A549 treated with Mapracorat at 1 μM for 4 hours (cell line): Measurements from ENCODE around the gene IL10RA. TPM values are rescaled to one million over a fixed set of nuclear protein-coding genes. Genes with fewer than 3 reads are reported as not detected.

Experiments
- total RNA-seq: library from RNA; stranded (reverse); fragments of 200-300 nt; extraction: Qiagen RNA extraction; gene quantifications from 5 replicates; pipeline ENCODE4 v1.2.3, GENCODE V29; 2022

Gene IL10RA
- 0.06 to 0.21 TPM (median 0.06 TPM) in 3 of 5 replicates, not detected in the others for total RNA-seq

GRCh38 chr11:117985953-117986887 is at the start of gene IL10RA:
Gene IL10RA (plus strand): TSS chr11:117986394. CDS start chr11:117986468, 74 bp downstream.

Other genes starting within 250 kb of the IL10RA start
- gene DSCAML1, start 189.2 kb upstream of the IL10RA start, total RNA-seq: 0.24 to 0.60 TPM (median 0.37 TPM) in 5 replicates
- gene FXYD2, start 161.7 kb upstream of the IL10RA start, total RNA-seq: 16.9 to 21.9 TPM (median 17.2 TPM) in 5 replicates
- gene FXYD6, start 109.7 kb upstream of the IL10RA start, total RNA-seq: 0.19 to 0.51 TPM (median 0.24 TPM) in 5 replicates
- gene TMPRSS13, start 57.0 kb upstream of the IL10RA start, total RNA-seq: not detected in 5 replicates
- gene TMPRSS4, start 90.7 kb downstream of the IL10RA start, total RNA-seq: 0.70 TPM in 1 of 5 replicates, not detected in the others
- gene SMIM35, start 100.6 kb downstream of the IL10RA start, total RNA-seq: 0.04 TPM in 1 of 5 replicates, not detected in the others
- 0.02 to 0.05 TPM (median 0.03 TPM) in 3 of 5 replicates, not detected in the others for gene SCN4B, start 166.4 kb downstream of the IL10RA start, total RNA-seq
- gene SCN2B, start 190.2 kb downstream of the IL10RA start, total RNA-seq: not detected in 5 replicates
- not detected in 5 replicates for gene JAML, start 238.6 kb downstream of the IL10RA start, total RNA-seq